Stimulated activated CD4-positive, alpha-beta T cell treated with anti-CD3 and anti-CD28 coated beads, Interleukin-4, amount 100 ng/mL, for 48 hours (primary cell): ENCODE results near the gene IL16.
A peak's percentile ranks its signal among the peaks of the same experiment; 100 is the strongest.
"Not testable (repeated sequence)": the region's sequence is repeated elsewhere in the genome, so short reads cannot be mapped to it uniquely, and the experiment has no call there.

Experiments used
- DNase-seq, 2 donors: peaks; one replicate each; pipeline ENCODE4 v3.0.0-alpha.2; 2020; ENCODE audit warnings: low read depth in 2 of 2

IL16 gene

GRCh38 chr15:81196576-81197254 lies at the start of gene IL16:
Gene IL16 (plus strand): TSS chr15:81196879. CDS start chr15:81225400, 28,521 bp downstream.
- no peak for DNase-seq

GRCh38 chr15:81151389-81151788 lies 45.3 kb upstream of the IL16 start:
- no peak for DNase-seq

GRCh38 chr15:81152339-81152738 lies 44.3 kb upstream of the IL16 start:
- no peak for DNase-seq

GRCh38 chr15:81152799-81153198 lies 43.9 kb upstream of the IL16 start:
- DNase-seq: no peak

GRCh38 chr15:81155375-81156218 lies 41.1 kb upstream of the IL16 start:
- DNase-seq: no peak

GRCh38 chr15:81156324-81156723 lies 40.4 kb upstream of the IL16 start:
- DNase-seq: no peak

GRCh38 chr15:81157195-81157938 lies 39.3 kb upstream of the IL16 start:
- DNase-seq: no peak

GRCh38 chr15:81157939-81158223 lies 38.8 kb upstream of the IL16 start:
- DNase-seq: no peak

- DNase-seq: not testable (repeated sequence)
These were observed 38.1 kb upstream of the IL16 start for GRCh38 chr15:81158561-81158960.

- DNase-seq: no peak
These were observed 36.1 kb upstream of the IL16 start for GRCh38 chr15:81160312-81161159.

- no peak for DNase-seq
These were observed 35.5 kb upstream of the IL16 start for GRCh38 chr15:81161160-81161673.

- DNase-seq: peak in 1 of 2 donors; percentile 17
These were observed 34.8 kb upstream of the IL16 start for GRCh38 chr15:81161851-81162250.

- no peak for DNase-seq
These were observed 32.5 kb upstream of the IL16 start for GRCh38 chr15:81163961-81164800.

GRCh38 chr15:81165535-81165934 lies 31.1 kb upstream of the IL16 start:
- no peak for DNase-seq

GRCh38 chr15:81166636-81167305 lies 29.9 kb upstream of the IL16 start:
- DNase-seq: no peak

- DNase-seq: no peak
These were observed 28.6 kb upstream of the IL16 start for GRCh38 chr15:81168131-81168526.

GRCh38 chr15:81168644-81169043 lies 28.0 kb upstream of the IL16 start:
- DNase-seq: no peak

GRCh38 chr15:81170511-81170910 lies 26.2 kb upstream of the IL16 start:
- DNase-seq: no peak

- DNase-seq: no peak
These were observed 25.4 kb upstream of the IL16 start for GRCh38 chr15:81171286-81171685.
